ENCODE measurements around the gene CP.
"Not testable (repeated sequence)": the region's sequence is repeated elsewhere in the genome, so short reads cannot be mapped to it uniquely, and the experiment has no call there.

Gene CP

DNA sequence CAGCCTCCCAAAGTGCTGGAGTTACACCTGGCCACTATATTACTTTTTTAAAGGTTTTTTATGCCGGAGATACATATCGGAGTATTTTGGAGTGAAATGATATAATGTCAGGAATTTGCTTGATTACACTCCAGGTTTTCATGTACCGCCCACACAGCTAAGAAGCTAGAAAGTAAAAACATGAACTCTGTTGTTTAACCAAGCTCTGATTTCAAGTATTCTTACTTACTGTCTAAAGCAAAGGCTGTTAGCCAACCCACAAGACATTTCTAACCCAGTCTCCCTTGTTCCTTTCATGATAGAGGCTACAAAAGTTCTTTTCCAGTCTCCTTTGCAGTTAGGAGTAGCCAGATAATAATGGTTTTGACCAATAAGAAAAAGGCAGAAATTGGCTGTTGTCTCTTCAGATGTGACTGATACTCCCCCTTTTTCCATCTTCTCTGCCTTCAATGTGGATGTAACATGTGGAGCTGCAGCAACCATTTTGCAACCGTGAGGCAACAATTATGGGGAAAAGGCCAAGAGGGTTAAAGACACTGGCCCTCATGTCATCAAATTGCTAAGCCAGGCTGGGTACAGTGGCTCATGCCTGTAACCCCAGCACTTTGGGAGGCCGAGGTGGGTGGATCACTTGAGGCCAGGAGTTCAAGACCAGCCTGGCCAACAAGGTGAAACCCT lies 6.1 kb upstream of the CP start:
- no peak for DNase-seq (ENCODE audit: low read depth)
- TF ChIP-seq, protein P1, sequence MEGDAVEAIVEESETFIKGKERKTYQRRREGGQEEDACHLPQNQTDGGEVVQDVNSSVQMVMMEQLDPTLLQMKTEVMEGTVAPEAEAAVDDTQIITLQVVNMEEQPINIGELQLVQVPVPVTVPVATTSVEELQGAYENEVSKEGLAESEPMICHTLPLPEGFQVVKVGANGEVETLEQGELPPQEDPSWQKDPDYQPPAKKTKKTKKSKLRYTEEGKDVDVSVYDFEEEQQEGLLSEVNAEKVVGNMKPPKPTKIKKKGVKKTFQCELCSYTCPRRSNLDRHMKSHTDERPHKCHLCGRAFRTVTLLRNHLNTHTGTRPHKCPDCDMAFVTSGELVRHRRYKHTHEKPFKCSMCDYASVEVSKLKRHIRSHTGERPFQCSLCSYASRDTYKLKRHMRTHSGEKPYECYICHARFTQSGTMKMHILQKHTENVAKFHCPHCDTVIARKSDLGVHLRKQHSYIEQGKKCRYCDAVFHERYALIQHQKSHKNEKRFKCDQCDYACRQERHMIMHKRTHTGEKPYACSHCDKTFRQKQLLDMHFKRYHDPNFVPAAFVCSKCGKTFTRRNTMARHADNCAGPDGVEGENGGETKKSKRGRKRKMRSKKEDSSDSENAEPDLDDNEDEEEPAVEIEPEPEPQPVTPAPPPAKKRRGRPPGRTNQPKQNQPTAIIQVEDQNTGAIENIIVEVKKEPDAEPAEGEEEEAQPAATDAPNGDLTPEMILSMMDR (IDR thresholded peaks at IDR 0.05; ENCODE audit: insufficient read depth, low read depth, low read length, missing control alignments) = no peak
- no peak overlapping the region for H3K4me3 ChIP-seq (ENCODE audit: low read depth, low read length)

DNA sequence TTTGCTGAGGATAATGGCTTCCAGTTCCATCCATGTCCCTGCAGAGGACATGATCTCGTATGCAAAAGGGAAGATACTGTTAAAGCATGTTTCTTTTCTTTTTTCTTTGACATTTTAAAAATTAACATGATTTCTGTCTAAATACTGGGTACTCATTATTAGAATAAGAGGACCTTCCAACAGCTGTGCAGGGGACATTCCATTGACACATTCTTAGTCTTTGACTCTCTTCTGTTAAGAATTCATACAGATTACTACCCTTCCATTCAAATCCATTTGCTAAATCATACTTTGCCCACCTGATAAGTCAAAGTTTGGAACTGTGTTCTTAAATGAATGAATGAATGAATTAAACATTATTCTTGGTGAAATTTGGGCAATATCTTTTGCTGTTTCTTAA lies 5.1 kb upstream of the CP start:
- no peak for DNase-seq (ENCODE audit: low read depth)
- no peak overlapping the region for H3K4me3 ChIP-seq (ENCODE audit: low read depth, low read length)
- TF ChIP-seq, protein P1 (IDR thresholded peaks at IDR 0.05; ENCODE audit: insufficient read depth, low read depth, low read length, missing control alignments) = no peak

DNA sequence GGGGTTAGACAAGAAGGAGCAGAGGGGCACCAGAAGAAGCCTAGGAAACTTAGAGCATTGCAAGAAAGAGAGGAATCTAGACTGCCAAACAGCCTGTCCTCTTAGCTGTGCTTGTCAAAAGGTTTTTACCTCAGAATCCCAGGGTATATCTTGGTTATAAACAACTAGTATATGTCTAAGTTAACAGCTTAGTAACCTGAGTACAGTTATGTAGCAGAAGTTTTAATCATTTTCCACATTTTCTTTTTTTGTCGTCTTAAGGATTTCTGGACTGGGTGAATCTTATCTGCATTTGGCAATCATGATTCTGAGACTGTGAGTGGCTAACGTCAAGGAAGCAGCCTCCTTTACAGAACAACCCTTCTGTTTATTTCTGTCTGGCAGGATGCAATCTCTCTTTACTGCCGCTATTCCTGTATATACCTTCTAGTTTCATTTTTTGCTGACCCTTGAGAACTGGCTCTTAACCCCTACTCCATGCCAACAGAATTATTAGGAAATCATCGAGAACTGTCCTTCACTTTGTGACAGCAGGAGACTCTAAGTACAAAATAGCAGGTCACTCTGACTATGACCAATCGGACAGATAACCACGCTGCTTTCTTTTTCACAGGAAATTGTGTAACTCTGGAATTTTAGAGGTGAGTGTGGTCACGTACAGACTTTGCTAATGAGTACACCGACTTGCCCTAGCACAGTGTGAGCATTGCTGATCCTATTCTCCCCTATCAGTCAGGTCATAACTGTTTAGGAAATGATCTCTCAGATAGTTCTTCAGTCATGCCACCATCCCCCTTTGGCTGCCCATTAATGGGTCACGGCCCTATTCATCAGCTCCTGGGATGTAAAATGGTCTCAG lies 3.3 kb upstream of the CP start:
- peak; percentile 90 for DNase-seq (ENCODE audit: low read depth)
- TF ChIP-seq, protein P1 (IDR thresholded peaks at IDR 0.05; ENCODE audit: insufficient read depth, low read depth, low read length, missing control alignments) = no peak
- peak overlapping the region; percentile 58 for H3K4me3 ChIP-seq (ENCODE audit: low read depth, low read length)

DNA sequence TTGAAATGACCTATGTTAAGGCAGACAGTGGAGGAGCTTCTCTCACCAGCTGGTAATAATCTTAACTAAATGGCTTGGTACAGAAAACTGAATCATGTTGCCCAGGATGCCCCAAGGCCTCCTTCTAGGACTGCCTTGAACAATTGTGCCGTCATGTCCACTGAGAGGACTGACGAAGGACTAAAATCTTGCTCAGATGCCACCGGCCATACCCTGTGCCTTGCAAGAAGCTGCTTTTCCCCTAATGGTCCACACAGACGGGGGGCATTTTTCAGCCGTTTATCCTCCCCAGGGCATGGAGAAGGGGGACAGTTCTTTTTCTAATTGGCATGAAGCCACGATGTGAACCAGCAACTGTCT lies 1.8 kb upstream of the CP start:
- no peak overlapping the region for H3K4me3 ChIP-seq (ENCODE audit: low read depth, low read length)
- DNase-seq (ENCODE audit: low read depth) = no peak
- TF ChIP-seq, protein P1 (IDR thresholded peaks at IDR 0.05; ENCODE audit: insufficient read depth, low read depth, low read length, missing control alignments) = no peak

DNA sequence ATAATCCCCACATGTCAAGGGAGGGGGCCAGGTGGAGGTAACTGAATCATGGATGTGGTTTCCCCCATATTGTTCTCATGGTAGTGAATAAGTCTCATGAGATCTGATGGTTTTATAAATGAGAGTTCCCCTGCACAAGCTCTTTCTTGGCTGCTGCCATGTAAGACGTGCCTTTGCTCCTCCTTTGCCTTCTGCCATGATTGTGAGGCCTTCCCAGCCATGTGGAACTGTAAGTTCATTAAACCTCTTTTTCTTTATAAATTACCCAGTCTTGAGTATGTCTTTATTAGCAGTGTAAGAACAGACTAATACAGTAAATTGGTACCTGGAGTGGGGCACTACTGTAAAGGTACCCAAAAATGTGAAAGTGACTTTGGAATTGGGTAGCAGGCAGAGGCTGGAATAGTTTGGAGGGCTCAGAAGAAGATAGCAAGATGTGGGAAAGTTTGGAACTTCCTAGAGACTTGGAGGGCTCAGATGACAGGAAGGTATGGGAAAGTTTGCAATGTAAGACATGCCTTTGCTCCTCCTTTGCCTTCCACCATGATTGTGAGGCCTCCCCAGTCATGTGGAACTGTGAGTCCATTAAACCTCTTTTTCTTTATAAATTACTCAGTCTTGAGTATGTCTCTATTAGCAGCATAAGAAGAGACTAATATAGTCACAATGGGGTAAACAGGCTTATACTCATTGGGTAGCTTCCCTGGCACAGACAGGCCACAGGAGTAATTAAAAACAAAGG lies 2.1 kb downstream of the CP start:
- not testable (repeated sequence) for H3K4me3 ChIP-seq (ENCODE audit: low read depth, low read length); DNase-seq (ENCODE audit: low read depth)

DNA sequence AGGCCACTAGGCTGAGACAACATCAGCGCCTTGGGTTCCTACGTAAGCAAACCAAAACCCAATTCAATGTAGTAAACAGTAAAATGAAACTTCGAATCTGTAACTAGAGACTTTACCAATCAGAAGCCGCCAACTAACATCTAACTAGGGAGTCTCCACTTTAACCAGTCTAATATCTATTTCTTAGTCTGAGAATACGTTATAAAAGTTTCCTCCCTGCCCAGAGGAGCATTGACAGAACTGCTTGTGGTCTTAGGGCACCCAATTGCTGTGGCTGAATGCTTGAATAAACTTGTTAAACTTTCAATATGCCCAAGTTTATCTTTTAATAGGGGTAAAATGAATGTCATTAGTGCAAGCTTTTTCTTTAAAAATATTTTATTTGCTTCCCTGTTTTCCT lies 4.3 kb downstream of the CP start:
- H3K4me3 ChIP-seq (ENCODE audit: low read depth, low read length) = no peak overlapping the region
- TF ChIP-seq, protein P1 (IDR thresholded peaks at IDR 0.05; ENCODE audit: insufficient read depth, low read depth, low read length, missing control alignments) = no peak
- no peak for DNase-seq (ENCODE audit: low read depth)

DNA sequence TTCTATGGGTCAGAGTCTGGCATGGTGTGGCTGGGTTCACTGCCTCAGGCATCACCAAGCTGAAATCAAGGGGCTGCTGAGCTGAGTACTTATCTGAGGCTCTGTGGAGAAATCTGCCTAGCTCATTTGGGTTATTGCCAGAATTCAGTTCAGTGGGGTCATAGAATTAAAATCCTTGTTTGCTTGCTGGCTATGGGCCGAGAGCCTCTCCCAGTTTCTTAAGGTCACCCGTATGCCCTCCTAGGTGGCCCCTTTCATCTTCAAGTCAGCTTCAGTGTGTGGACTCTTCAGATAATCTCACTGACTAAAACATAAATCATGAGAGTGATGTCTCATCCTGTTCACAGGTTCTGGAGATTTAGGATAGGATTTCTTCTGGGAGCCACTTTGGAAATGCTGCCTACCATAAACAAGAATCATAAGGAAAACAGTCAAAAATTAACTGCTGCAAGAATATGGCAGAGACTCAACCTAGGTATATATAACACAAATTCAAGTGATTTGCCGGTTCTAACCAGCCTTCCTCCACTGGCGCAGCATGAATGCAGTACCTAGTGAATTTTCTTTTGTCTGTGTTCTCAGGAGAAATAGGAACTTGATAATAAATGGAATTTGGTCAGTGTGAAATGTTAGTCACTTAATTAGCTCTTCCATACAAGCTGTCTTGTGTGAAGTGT lies 5.3 kb downstream of the CP start:
- TF ChIP-seq, protein P1 (IDR thresholded peaks at IDR 0.05; ENCODE audit: insufficient read depth, low read depth, low read length, missing control alignments) = no peak
- no peak for DNase-seq (ENCODE audit: low read depth)
- H3K4me3 ChIP-seq (ENCODE audit: low read depth, low read length) = no peak overlapping the region

Data from GM12865 (cell line).